GM21529 (cell line): ENCODE data around the gene RBM4.
A peak's percentile ranks its signal among the peaks of the same experiment; 100 is the strongest.

Source experiments
- ATAC-seq: cut with Tn5 transposase; IDR thresholded peaks from one replicate; pipeline ENCODE4 v1.9.1; 2021; ENCODE audit not compliant: unreplicated experiment

The RBM4 gene

DNA sequence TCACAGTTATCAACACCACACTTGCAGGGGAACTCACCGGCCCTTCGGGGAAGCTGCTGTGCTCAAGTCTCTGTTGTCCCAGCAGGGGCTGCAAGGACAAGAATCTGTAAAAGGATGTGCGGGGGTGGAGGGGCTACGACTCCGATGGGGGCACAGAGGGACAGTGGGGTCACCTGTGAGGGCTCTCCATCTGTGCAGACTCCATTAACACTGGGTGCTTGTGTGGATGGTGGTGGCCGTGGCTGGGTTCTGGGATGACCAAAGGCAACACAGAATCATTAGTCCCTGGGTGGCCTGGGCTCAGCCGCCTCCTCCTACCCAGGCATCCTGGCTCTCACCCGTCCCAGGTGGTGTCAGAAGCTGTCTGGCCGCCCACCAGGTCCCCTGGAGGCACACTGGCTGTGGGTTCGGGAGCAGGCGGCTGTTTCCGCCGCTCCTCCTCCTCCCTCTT is 49.4 kb downstream of the RBM4 start:
- ATAC-seq = no peak

- ATAC-seq = no peak
Measured at GRCh38 chr11:66688561-66689534, 50.3 kb downstream of the RBM4 start.

DNA sequence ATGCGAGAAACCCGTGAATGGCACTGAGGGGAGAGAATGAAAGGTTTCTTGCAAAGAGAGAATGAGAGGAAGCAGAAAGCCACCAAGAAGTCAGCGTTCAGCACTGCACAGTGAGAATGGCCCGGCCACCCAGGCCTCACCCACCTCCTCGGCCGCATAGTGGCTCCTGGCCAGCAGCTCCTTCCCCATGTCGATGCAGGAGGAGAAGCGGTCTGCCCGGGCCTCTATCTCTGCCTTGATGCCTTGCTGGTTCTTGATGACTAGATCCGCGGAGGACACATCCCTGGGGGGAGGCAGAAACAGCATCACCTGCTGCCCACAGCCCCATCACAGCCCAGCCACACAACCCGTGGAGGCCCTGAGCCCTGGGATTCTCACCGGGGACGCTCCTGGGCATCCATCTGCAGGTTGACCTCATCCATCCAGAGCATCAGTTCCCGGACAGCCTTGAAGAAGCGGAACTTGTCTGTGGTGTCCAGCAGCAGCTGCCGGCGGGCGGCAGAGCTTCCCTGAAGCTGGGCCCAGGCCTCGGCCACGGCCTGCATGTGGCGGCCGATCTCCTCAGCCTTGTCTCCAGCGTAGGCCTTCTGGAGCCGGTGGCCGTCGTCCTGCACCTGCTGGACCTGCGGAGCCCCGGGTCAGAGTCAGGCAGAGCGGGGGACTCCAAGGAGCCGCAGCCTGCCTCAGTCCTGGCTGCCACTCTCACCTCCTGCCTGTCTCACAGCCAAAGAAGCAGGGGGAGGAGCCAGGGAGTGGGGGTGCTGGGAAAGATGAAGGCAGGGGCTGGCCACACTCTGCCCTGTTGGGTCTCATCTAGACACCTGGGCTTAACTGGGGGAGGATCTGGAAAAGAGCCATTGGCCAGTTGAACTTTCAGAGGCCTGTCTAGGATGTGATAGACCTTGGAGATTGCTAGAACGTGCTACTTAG is 51.4 kb downstream of the RBM4 start:
- ATAC-seq = no peak

DNA sequence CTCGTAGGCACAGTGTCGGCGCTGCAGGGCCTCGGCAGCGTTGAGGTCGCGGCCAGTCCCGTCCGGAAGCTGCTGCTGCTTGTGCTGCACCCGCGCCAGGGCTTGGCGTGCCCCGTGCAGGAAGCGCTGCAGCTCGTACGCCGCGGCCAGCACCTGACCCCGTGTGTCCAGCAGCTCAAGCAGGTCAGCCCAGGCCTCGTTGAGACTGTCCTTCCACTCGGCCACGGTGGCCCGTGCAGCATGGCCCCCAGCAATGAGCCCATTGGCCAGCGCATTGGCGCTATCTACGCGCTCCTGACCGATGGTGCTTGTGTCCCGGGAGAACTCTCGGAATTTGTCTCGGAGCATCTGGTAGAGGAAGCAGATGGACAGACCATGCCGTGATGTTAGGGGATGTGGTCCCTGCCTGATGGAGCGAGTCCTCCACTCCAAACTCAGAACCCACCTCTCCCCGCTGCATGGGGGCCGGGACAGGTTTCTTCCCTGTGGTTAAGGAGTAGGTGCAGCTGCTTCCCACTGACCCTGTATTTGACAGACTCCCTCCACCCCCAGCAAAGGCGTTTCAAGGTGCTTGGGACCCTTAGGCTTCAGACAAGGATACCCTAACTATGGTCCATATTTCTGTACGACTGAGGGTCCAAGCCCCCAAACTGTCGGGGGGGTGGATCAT is 52.9 kb downstream of the RBM4 start:
- ATAC-seq = no peak

- ATAC-seq = no peak
Measured at GRCh38 chr11:66692446-66692845, 53.9 kb downstream of the RBM4 start.

GRCh38 chr11:66692871-66693331 is 54.4 kb downstream of the RBM4 start:
- no peak for ATAC-seq

DNA sequence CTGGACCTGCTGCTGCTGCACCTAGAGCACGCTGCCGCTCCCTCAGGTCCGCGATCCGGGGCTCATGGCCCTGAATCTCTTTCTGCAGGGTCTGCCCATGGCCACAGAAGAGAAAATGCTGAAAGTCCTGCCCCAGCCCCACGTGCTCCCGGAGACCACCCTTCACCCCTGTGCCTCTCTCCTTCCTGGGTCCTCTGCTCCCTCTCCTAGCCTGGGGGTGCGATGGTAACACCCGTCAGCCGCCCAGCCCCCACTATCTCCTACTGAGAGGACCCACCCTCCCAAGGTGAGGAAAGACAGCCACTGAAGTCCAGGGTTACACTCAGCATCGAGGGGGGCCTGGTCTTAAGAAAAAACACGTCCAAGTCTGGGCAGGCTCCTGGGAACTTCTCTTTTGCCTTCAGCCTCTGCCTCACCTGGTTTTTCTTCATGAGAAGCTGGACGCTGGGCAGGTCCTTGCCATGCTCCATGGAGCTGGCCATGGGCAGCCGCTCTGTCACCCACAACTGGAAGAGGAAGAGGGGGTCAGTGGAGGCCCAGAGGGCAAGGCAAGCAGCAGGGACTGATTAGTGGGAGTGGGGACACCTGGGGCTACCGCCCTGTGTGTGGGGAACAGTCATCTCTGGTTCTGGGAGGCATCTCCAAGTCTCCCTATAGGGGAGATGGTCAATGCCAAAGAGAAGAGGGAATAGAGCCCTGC is 55.0 kb downstream of the RBM4 start:
- no peak for ATAC-seq

DNA sequence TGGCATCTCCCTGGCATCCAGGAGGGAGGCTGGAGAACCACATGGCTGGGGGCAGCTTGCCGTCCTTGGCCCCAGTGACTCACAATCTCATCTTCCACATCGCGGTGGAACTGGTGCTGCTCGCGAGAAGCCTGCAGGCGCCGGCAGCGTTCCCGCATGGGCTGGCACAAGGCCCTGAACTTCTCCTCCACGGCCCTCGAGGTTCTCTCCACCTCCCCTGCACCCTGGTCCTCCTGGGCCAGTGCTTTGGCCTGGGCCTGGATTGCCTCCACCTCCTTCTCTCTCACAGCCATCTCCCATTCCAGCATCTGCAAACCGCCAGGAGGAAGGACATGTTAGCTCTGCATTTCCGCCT is 55.5 kb downstream of the RBM4 start:
- no peak for ATAC-seq

DNA sequence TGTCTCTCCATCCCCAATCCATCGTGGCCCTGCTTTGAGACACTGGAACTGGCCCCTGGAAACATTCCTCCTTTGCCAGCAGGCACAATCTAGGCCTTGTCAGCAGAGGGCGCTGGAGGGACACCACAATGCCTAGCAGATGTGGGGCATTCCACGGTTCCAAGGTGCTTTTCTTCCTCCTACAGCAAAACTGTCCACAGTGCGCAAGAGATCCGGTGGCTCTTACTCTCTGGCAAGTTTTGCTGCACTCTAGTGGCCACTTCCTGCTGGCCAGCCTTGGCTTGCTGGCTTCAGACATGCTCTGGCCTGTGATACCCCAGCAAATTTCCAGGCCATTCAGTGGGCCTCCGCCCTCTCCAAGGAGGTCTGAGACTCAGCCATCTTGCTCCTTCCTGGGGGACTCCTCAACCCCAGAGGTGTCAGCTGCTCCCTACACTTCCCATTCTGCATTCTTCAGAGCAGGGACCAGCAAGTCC is 56.3 kb downstream of the RBM4 start:
- ATAC-seq = peak; percentile 51
